ENCODE results near the gene SEMA6D.

Gene SEMA6D

GRCh38 chr15:47744496-47744895, 27.2 kb downstream of the SEMA6D start:
- DNase-seq, result no peak

- no peak for DNase-seq
Measured at GRCh38 chr15:47744973-47745372, 27.7 kb downstream of the SEMA6D start.

GRCh38 chr15:47746516-47746915, 29.2 kb downstream of the SEMA6D start:
- DNase-seq, result no peak

- DNase-seq, result no peak
Measured at GRCh38 chr15:47750030-47750739, 32.9 kb downstream of the SEMA6D start.

- no peak for DNase-seq
Measured at GRCh38 chr15:47750740-47751262, 33.5 kb downstream of the SEMA6D start.

GRCh38 chr15:47753591-47753990, 36.3 kb downstream of the SEMA6D start:
- DNase-seq, result no peak

- DNase-seq, result no peak
Measured at GRCh38 chr15:47754312-47754711, 37.0 kb downstream of the SEMA6D start.

- no peak for DNase-seq
Measured at GRCh38 chr15:47755941-47756340, 38.6 kb downstream of the SEMA6D start.

- DNase-seq, result no peak
Measured at GRCh38 chr15:47756872-47757271, 39.6 kb downstream of the SEMA6D start.

- DNase-seq, result no peak
Measured at GRCh38 chr15:47757331-47757730, 40.0 kb downstream of the SEMA6D start.

GRCh38 chr15:47762621-47763020, 45.3 kb downstream of the SEMA6D start:
- no peak for DNase-seq

- DNase-seq, result no peak
Measured at GRCh38 chr15:47764666-47765065, 47.4 kb downstream of the SEMA6D start.

- no peak for DNase-seq
Measured at GRCh38 chr15:47766406-47766805, 49.1 kb downstream of the SEMA6D start.

- no peak for DNase-seq
Measured at GRCh38 chr15:47767035-47767434, 49.7 kb downstream of the SEMA6D start.

GRCh38 chr15:47768735-47769134, 51.4 kb downstream of the SEMA6D start:
- DNase-seq, result no peak

GRCh38 chr15:47769166-47769565, 51.9 kb downstream of the SEMA6D start:
- no peak for DNase-seq

- DNase-seq, result no peak
Measured at GRCh38 chr15:47773143-47773542, 55.8 kb downstream of the SEMA6D start.

- no peak for DNase-seq
Measured at GRCh38 chr15:47778263-47778770, 61.0 kb downstream of the SEMA6D start.

GRCh38 chr15:47780971-47781370, 63.7 kb downstream of the SEMA6D start:
- no peak for DNase-seq

GRCh38 chr15:47781527-47781926, 64.2 kb downstream of the SEMA6D start:
- no peak for DNase-seq

GRCh38 chr15:47784820-47785219, 67.5 kb downstream of the SEMA6D start:
- no peak for DNase-seq

GRCh38 chr15:47786371-47786770, 69.1 kb downstream of the SEMA6D start:
- no peak for DNase-seq

GRCh38 chr15:47787875-47788274, 70.6 kb downstream of the SEMA6D start:
- no peak for DNase-seq

- no peak for DNase-seq
Measured at GRCh38 chr15:47788685-47789084, 71.4 kb downstream of the SEMA6D start.

GRCh38 chr15:47791161-47791560, 73.9 kb downstream of the SEMA6D start:
- no peak for DNase-seq

Data from activated CD4-positive, alpha-beta T cell treated with anti-CD3 and anti-CD28 coated beads for 1 hour (primary cell).